CD14-positive monocyte (primary cell): ENCODE measurements around the gene FKBP1A. TPM values are rescaled to one million over a fixed set of nuclear protein-coding genes. Genes with fewer than 3 reads are reported as not detected.

Experiments
- DNase-seq, 3 donors: peaks; one replicate each; pipeline ENCODE4 v3.0.0-alpha.2; 2011 to 2022
- H2AFZ ChIP-seq: 2 replicates; pipeline ENCODE4 v1.6.0; 2012; ENCODE audit warnings: mild to moderate bottlenecking, low read depth, low read length, inconsistent platforms; ENCODE audit not compliant: insufficient read depth, poor library complexity, severe bottlenecking
- H3K27ac ChIP-seq, 2 donors: 1 replicate in 1 of 2; 2 replicates in 1 of 2; pipeline ENCODE4 v1.5.1; 2012 to 2013; ENCODE audit warnings: low read length in 2 of 2, control low read depth in 1 of 2, inconsistent platforms in 1 of 2, low read depth in 1 of 2, mild to moderate bottlenecking in 1 of 2
- H3K27me3 ChIP-seq, 2 donors: one replicate each; pipeline versions ENCODE4 v1.6.0 to v1.6.1; 2011 to 2013; ENCODE audit warnings: low read length in 2 of 2; ENCODE audit not compliant: control insufficient read depth in 2 of 2, insufficient read depth in 2 of 2
- H3K36me3 ChIP-seq, 2 donors: replicated peaks in 1 of 2; 1 replicate in 1 of 2; 2 replicates in 1 of 2; pipeline versions ENCODE4 v1.5.1 to v1.6.1; 2012 to 2013; ENCODE audit warnings: low read length in 2 of 2, control low read depth in 1 of 2, inconsistent platforms in 1 of 2, mild to moderate bottlenecking in 1 of 2; ENCODE audit not compliant: insufficient read depth in 2 of 2, control insufficient read depth in 1 of 2
- H3K4me1 ChIP-seq, 2 donors: 1 replicate in 1 of 2; 2 replicates in 1 of 2; pipeline versions ENCODE4 v1.5.1 to v1.6.1; 2012 to 2013; ENCODE audit warnings: low read length in 2 of 2, control low read depth in 1 of 2, inconsistent platforms in 1 of 2, mild to moderate bottlenecking in 1 of 2, moderate library complexity in 1 of 2; ENCODE audit not compliant: insufficient read depth in 2 of 2, control insufficient read depth in 1 of 2
- H3K4me2 ChIP-seq: replicated peaks from 2 replicates; pipeline ENCODE3; 2012; ENCODE audit warnings: low read length, moderate library complexity, mild to moderate bottlenecking; ENCODE audit not compliant: poor library complexity, severe bottlenecking; ENCODE audit errors: extremely low read depth
- H3K4me3 ChIP-seq, 3 experiments: fragments of 200-600 bp in 1 of 3; sonication (generic) in 1 of 3; replicated peaks in 1 of 3; 1 replicate in 2 of 3; 2 replicates in 1 of 3; pipeline ENCODE4 v1.5.1; 2011 to 2013; ENCODE audit warnings: low read length in 3 of 3, mild to moderate bottlenecking in 3 of 3, control low read depth in 2 of 3, low read depth in 2 of 3, inconsistent platforms in 1 of 3, moderate library complexity in 1 of 3
- H3K79me2 ChIP-seq: 2 replicates; pipeline ENCODE4 v1.6.0; 2012; ENCODE audit warnings: mild to moderate bottlenecking, control low read depth, inconsistent platforms, low read length, moderate library complexity; ENCODE audit not compliant: insufficient read depth
- H3K9ac ChIP-seq: 2 replicates; pipeline ENCODE4 v1.6.0; 2017; ENCODE audit warnings: low read length, mild to moderate bottlenecking; ENCODE audit not compliant: insufficient read depth, poor library complexity, severe bottlenecking
- H3K9me3 ChIP-seq, 2 donors: replicated peaks in 1 of 2; 1 replicate in 1 of 2; 2 replicates in 1 of 2; pipeline versions ENCODE4 v1.5.1 to v1.6.1; 2012 to 2013; ENCODE audit warnings: low read length in 2 of 2, control low read depth in 1 of 2; ENCODE audit not compliant: control insufficient read depth in 1 of 2, insufficient read depth in 1 of 2
- H4K20me1 ChIP-seq: 2 replicates; pipeline ENCODE4 v1.6.0; 2012; ENCODE audit warnings: mild to moderate bottlenecking, low read length, control low read depth, moderate library complexity; ENCODE audit not compliant: insufficient read depth
- H3K27ac Mint-ChIP-seq, 7 donors: one replicate each; pipeline ENCODE4 v1.8.0; 2020; ENCODE audit warnings: mild to moderate bottlenecking in 7 of 7, mixed read lengths in 7 of 7, moderate library complexity in 6 of 7, inconsistent platforms in 2 of 7
- H3K27me3 Mint-ChIP-seq, 3 donors: one replicate each; pipeline ENCODE4 v1.8.0; 2021 to 2022; ENCODE audit warnings: low read depth in 3 of 3, mild to moderate bottlenecking in 3 of 3, mixed read lengths in 3 of 3, moderate library complexity in 3 of 3, inconsistent platforms in 1 of 3
- H3K36me3 Mint-ChIP-seq, 2 donors: one replicate each; pipeline ENCODE4 v1.8.0; 2020; ENCODE audit warnings: mixed read lengths in 2 of 2, inconsistent platforms in 1 of 2, mild to moderate bottlenecking in 1 of 2
- H3K4me1 Mint-ChIP-seq: one replicate; pipeline ENCODE4 v1.8.0; 2020; ENCODE audit warnings: mild to moderate bottlenecking, mixed read lengths
- H3K4me3 Mint-ChIP-seq, 2 donors: one replicate each; pipeline ENCODE4 v1.8.0; 2020; ENCODE audit warnings: mild to moderate bottlenecking in 2 of 2, mixed read lengths in 2 of 2, moderate library complexity in 1 of 2
- H3K9me3 Mint-ChIP-seq, 7 donors: one replicate each; pipeline ENCODE4 v1.8.0; 2020 to 2022; ENCODE audit warnings: mixed read lengths in 7 of 7, mild to moderate bottlenecking in 6 of 7, moderate library complexity in 6 of 7, inconsistent platforms in 2 of 7
- WGBS: methylation state at CpG from one replicate; pipeline ENCODE4 v1.1.5; 2013; ENCODE audit warnings: missing lambda C conversion rate; ENCODE audit not compliant: insufficient coverage; 5-methylcytosine and 5-hydroxymethylcytosine counted together
- intact Hi-C, 2 donors: fragments of 100-400 bp; cut with micrococcal nuclease; formaldehyde crosslinking; loops; one replicate each; pipeline versions ENCODE4 v1.15.0 to v1.15.1; 2023
- polyA plus RNA-seq, 3 donors: library from polyadenylated mRNA; depleted of rRNA in 1 of 3; unstranded in 2 of 3; stranded (reverse) in 1 of 3; fragments of 300-500 nt in 2 of 3; fragments of >200 nt in 1 of 3; fragmentation: Illumina TruSeq in 2 of 3; gene quantifications; 1 replicate in 2 of 3; 2 replicates in 1 of 3; pipeline ENCODE4 v1.2.3, GENCODE V29; 2012 to 2021
- TF ChIP-seq, protein P1 (sequence below): fragments of 200-600 bp; IDR thresholded peaks from one replicate; pipeline ENCODE4 v1.8.0; 2022; ENCODE audit warnings: antibody characterized with exemption, mild to moderate bottlenecking

The FKBP1A gene
- polyA plus RNA-seq, 3 donors: 155 to 268 (median 194) TPM

DNA sequence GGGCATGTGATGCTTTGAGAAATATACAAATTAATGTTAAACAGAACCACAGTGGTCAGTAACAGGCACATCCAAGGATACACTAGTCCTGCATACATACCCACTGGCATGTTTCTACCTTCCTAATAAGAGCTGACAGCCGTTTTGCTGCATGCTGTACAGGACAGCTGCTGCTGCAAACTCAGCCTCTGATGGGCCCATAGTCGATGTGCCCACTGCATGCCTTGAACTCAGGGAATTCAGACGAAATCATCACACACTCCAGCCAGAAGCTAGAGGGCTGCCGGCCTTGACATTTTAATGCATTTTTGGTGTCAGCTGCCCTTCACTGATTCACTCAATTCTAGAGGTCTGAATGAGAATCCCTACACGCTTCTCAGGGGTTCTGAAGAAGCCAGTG lies 29.3 kb downstream of the FKBP1A start:
- H3K4me1 Mint-ChIP-seq: peaks cover 21% of the 10 kb centered on the region
- Histone ChIP-seq H3K4me1 (no peaks in the 10 kb centered on the region), H3K4me2 (no peak overlapping the region), H3K4me3 (no peak overlapping the region), H3K36me3 (peaks cover 26 to 91% of the 10 kb centered on the region in 2 donors), H3K27me3 (no peaks in the 10 kb centered on the region), H3K9me3 (no peaks in the 10 kb centered on the region), H3K27ac (peak overlapping the region in 1 of 2 donors; percentile 29), H3K9ac (no peak overlapping the region), H4K20me1 (peaks cover 93% of the 10 kb centered on the region), H2AFZ (no peak overlapping the region), H3K79me2 (peaks cover 12% of the 10 kb centered on the region)
- intact Hi-C loops: no loop called here
- peaks cover 0 to 1% (median 0%) of the 10 kb centered on the region in 3 donors for H3K27me3 Mint-ChIP-seq
- H3K36me3 Mint-ChIP-seq: peaks cover 66 to 75% of the 10 kb centered on the region in 2 donors
- no peak for DNase-seq
- no peaks in the 10 kb centered on the region for H3K9me3 Mint-ChIP-seq
- TF ChIP-seq, protein P1, sequence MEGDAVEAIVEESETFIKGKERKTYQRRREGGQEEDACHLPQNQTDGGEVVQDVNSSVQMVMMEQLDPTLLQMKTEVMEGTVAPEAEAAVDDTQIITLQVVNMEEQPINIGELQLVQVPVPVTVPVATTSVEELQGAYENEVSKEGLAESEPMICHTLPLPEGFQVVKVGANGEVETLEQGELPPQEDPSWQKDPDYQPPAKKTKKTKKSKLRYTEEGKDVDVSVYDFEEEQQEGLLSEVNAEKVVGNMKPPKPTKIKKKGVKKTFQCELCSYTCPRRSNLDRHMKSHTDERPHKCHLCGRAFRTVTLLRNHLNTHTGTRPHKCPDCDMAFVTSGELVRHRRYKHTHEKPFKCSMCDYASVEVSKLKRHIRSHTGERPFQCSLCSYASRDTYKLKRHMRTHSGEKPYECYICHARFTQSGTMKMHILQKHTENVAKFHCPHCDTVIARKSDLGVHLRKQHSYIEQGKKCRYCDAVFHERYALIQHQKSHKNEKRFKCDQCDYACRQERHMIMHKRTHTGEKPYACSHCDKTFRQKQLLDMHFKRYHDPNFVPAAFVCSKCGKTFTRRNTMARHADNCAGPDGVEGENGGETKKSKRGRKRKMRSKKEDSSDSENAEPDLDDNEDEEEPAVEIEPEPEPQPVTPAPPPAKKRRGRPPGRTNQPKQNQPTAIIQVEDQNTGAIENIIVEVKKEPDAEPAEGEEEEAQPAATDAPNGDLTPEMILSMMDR: no peak
- no peak overlapping the region for H3K4me3 Mint-ChIP-seq
- peak overlapping the region in 2 of 7 donors; percentile 29 to 51 for H3K27ac Mint-ChIP-seq
- 95% methylated on average over 5 of the region's 5 CpGs for WGBS

DNA sequence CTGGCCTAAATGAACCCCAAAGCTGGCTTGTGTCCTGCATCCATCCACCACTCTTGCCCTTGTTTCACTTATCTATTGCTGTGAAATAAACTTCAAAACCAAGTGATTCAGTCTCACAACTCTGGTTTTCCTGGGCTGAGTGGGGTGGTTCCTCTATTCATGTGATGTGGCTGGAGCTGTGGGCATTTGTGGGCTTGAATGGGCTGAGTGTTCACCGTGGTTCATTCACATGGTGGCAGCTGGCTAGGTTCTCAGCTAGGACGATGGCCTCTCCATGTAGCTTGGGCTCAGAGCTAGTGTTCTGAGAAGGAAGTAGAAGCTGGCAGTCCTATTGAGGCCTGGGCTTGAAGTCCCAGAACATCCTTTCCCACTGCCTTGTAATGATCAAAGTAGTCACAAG lies 30.4 kb downstream of the FKBP1A start:
- Histone ChIP-seq H2AFZ (no peak overlapping the region), H3K27ac (peak overlapping the region in 1 of 2 donors; percentile 32), H3K9me3 (no peaks in the 10 kb centered on the region), H3K79me2 (peaks cover 1% of the 10 kb centered on the region), H3K36me3 (peaks cover 21 to 91% of the 10 kb centered on the region in 2 donors), H4K20me1 (peaks cover 90% of the 10 kb centered on the region), H3K9ac (no peak overlapping the region), H3K27me3 (no peaks in the 10 kb centered on the region), H3K4me1 (no peaks in the 10 kb centered on the region), H3K4me3 (no peak overlapping the region), H3K4me2 (no peak overlapping the region)
- H3K9me3 Mint-ChIP-seq: no peaks in the 10 kb centered on the region
- TF ChIP-seq, protein P1: no peak
- peaks cover 21% of the 10 kb centered on the region for H3K4me1 Mint-ChIP-seq
- no peak overlapping the region for H3K4me3 Mint-ChIP-seq
- peaks cover 0 to 1% (median 0%) of the 10 kb centered on the region in 3 donors for H3K27me3 Mint-ChIP-seq
- H3K27ac Mint-ChIP-seq: peak overlapping the region in 5 of 7 donors; percentile 9 to 52 (median 42)
- peaks cover 65 to 73% of the 10 kb centered on the region in 2 donors for H3K36me3 Mint-ChIP-seq
- DNase-seq: no peak
- intact Hi-C loops: no loop called here
- WGBS: 0% methylated on average over 1 of the region's 2 CpGs
